LNCaP clone FGC (cell line): ENCODE data around the gene ARHGEF37.

Experiments used
- DNase-seq: peaks from one replicate; pipeline ENCODE4 v3.0.0-alpha.2; 2011; ENCODE audit warnings: low read depth
- H3K4me3 ChIP-seq: 2 replicates; pipeline ENCODE4 v1.5.1; 2011; ENCODE audit warnings: mild to moderate bottlenecking, low read depth, low read length, control low read depth
- CTCF ChIP-seq: IDR thresholded peaks from 2 replicates; pipeline ENCODE4 v1.5.1; 2012; ENCODE audit warnings: mild to moderate bottlenecking; ENCODE audit not compliant: control insufficient read depth, insufficient read depth; ENCODE audit errors: extremely low read depth

ARHGEF37 gene

GRCh38 chr5:149632311-149633251 lies 51.3 kb downstream of the ARHGEF37 start:
- no peak for DNase-seq
- H3K4me3 ChIP-seq: no peak overlapping the region
- TF ChIP-seq CTCF: no peak

DNA sequence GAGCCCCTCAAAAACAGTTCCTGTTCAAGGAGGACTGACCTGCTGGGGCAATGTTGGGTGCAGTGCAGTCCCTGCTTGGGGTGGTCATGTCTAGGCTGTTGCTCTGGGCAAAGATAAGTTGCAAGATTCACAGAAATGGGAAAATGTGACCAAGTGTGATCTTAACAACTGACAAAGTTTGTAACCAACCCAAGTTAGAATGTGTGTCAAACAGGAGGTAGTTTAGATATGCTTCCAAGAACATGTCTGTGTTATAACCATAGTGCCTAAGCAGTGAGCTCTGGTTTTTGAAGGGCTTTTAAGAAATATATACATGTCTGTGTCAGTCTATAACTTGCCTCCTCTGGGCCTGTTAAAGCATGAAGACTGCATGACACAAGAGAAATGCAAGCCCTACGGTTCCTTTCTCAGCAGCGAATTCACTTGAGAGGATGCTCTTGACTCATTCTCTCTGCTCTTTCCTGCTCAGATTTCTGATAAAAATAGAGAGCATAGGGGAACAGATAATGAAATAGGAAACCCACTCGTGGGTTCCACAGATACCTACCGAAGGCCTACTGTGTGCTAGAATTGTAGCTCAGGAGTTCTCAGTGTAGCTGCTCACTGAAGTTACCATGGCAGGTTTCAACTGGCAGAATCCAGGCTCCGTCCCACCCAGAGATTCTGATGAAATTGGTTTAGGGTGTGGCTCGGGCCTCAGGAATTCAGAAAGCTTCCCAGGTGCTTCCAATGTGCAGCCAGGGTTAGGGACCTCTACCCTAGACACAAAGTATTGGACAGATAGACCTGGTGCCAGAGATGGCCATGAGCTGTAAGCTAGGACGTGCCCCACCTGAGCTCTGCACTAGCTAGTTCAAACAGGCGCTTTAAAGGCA lies 52.4 kb downstream of the ARHGEF37 start:
- H3K4me3 ChIP-seq: no peak overlapping the region
- TF ChIP-seq CTCF: no peak
- DNase-seq: no peak

DNA sequence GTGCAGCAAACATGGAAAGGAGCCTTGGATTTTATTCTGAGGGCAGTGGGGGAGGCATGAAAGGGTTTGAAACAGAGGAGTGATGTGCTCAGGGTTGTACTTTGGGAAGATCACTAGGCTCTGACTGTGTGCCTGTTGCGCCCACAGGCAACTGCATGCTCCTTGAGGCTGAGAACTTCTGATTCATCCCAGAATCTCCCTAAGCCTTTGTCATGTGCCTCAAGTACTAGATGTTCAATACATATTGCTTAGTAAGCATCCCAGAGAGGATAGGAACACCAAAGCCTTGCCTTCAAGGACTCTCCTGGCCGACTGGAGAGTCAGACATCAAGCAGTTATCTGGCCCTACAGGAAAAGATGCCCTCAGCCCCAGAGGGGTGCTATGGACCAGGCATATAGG lies 54.1 kb downstream of the ARHGEF37 start:
- no peak for DNase-seq
- no peak for TF ChIP-seq CTCF
- H3K4me3 ChIP-seq: no peak overlapping the region

DNA sequence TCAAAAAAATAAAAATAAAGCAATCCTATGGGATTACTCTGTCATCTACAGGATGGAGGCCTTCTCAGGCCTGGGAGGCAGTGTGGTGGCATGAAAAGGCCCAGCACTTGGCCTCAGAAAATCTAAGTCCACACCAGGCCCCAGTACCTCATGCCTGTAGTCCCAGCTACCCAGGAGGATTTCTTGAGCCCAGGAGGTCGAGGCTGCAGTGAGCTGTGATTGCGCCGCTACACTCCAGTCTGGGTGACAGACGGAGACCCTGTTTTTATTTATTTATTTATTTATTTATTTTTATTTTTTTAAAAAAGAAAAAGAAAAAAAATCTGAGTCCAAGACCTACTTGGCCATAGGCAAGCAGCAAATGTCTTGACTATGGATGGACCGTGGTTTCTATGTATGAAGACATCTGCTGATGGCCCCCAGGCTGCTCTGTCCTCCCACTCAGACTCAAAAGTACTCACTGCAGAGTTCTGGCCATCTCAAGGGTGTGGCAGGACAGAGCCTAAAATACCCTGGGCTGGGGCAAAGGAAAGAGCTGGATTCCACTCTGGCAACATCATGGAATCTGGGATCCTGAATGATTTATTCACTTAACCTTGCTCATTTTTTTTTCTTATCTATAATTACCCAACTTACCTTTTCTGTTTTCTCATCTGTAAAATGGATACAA lies 55.0 kb downstream of the ARHGEF37 start:
- no peak overlapping the region for H3K4me3 ChIP-seq
- DNase-seq: no peak
- no peak for TF ChIP-seq CTCF

- no peak for DNase-seq
- TF ChIP-seq CTCF: peak; percentile 96
- H3K4me3 ChIP-seq: no peak overlapping the region
These were observed 55.6 kb downstream of the ARHGEF37 start for GRCh38 chr5:149636861-149637246.

DNA sequence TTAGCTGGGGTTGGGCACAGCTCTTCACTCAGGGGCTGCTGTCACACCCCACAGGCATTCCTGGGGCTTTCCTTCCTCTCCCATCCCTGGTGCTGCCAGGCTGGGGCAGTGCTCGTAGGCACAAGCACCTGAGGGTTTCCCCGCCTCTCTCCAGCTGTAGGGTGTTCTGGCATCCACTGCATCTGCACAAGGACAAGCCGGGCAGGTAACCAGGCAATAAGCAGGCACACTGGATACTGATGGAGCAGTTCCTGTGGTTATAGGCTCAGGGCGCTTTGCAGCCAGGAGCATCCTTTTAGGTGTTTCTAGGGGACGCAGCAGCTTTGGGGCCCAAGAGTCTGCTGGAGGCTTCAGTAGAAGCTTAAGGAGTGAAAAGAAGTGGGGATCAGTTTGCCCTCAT lies 56.8 kb downstream of the ARHGEF37 start:
- DNase-seq: no peak
- H3K4me3 ChIP-seq: no peak overlapping the region
- TF ChIP-seq CTCF: no peak
